Gastrocnemius medialis (tissue), 4 donors: ENCODE measurements around the gene LDLRAD4. TPM values are rescaled to one million over a fixed set of nuclear protein-coding genes. Genes with fewer than 3 reads are reported as not detected.
A peak's percentile ranks its signal among the peaks of the same experiment; 100 is the strongest.

Experiments
- ATAC-seq, 2 donors: fragments of 150-250 bp; one replicate each; pipeline ENCODE4 v1.9.1; 2016
- DNase-seq, 2 donors: peaks; one replicate each; pipeline ENCODE4 v3.0.0-alpha.2; 2019
- H3K27ac ChIP-seq, 4 donors: fragments of 200-600 bp; sonication (generic); 1 replicate in 1 of 4; 2 replicates in 3 of 4; pipeline ENCODE4 v1.5.1; 2016 to 2018; ENCODE audit warnings: mild to moderate bottlenecking in 2 of 4, moderate library complexity in 1 of 4
- H3K27me3 ChIP-seq, 3 donors: fragments of 200-600 bp; sonication (generic) in 2 of 3; 1 replicate in 1 of 3; 2 replicates in 2 of 3; pipeline versions ENCODE4 v1.5.1 to v1.6.0; 2016 to 2019; ENCODE audit warnings: mild to moderate bottlenecking in 1 of 3, moderate library complexity in 1 of 3
- H3K36me3 ChIP-seq, 2 donors: fragments of 200-600 bp; sonication (generic) in 1 of 2; one replicate each; pipeline ENCODE4 v1.5.1; 2017 to 2018
- H3K4me1 ChIP-seq, 2 donors: fragments of 200-600 bp; sonication (generic) in 1 of 2; one replicate each; pipeline ENCODE4 v1.5.1; 2016 to 2017; ENCODE audit warnings: mild to moderate bottlenecking in 2 of 2
- H3K4me3 ChIP-seq, 4 donors: fragments of 200-600 bp; sonication (generic) in 3 of 4; 1 replicate in 1 of 4; 2 replicates in 3 of 4; pipeline ENCODE4 v1.5.1; 2016 to 2019; ENCODE audit warnings: mild to moderate bottlenecking in 2 of 4
- H3K9me3 ChIP-seq, 3 donors: fragments of 200-600 bp; sonication (generic) in 2 of 3; 1 replicate in 1 of 3; 2 replicates in 2 of 3; pipeline ENCODE4 v1.5.1; 2016 to 2019
- CTCF ChIP-seq, 5 experiments: fragments of 450-650 bp in 3 of 5; fragments of 200-600 bp in 2 of 5; sonication (generic) in 2 of 5; IDR thresholded peaks in 4 of 5; conservative IDR thresholded peaks in 1 of 5; 1 replicate in 4 of 5; 2 replicates in 1 of 5; pipeline ENCODE4 v1.5.1; 2016 to 2019; ENCODE audit warnings: antibody characterized with exemption in 5 of 5, mild to moderate bottlenecking in 3 of 5, moderate library complexity in 3 of 5
- POLR2A ChIP-seq, 2 donors: fragments of 450-650 bp; IDR thresholded peaks; one replicate each; pipeline ENCODE4 v1.6.1; 2017; ENCODE audit warnings: antibody characterized with exemption in 2 of 2, mild to moderate bottlenecking in 2 of 2, moderate library complexity in 2 of 2
- in situ Hi-C, 4 donors: fragments of 200-750 bp; cut with MboI; loops; one replicate each; pipeline versions ENCODE4 v1.15.0 to v1.8.0; 2017; ENCODE audit warnings: low sequenced_read_pairs in 4 of 4
- intact Hi-C: fragments of 100-400 bp; cut with DNase I; formaldehyde crosslinking; loops from one replicate; pipeline ENCODE4 v1.15.1; 2023; ENCODE audit warnings: low total_unique reads
- total RNA-seq, 4 donors: library from RNA; depleted of rRNA; stranded (reverse); fragments of >200 nt; gene quantifications; one replicate each; pipeline versions ENCODE4 v1.1.0 to v1.2.3, GENCODE V29; 2016

Gene LDLRAD4
- total RNA-seq, 4 donors from 2014 or later = 3.9 to 11.1 (median 6.5) TPM

- Histone ChIP-seq H3K27me3 (no peaks in the 10 kb centered on the region), H3K27ac (peak overlapping the region in 1 of 4 donors; percentile 64), H3K36me3 (no peaks in the 10 kb centered on the region), H3K4me1 (peaks cover 26 to 48% of the 10 kb centered on the region in 2 donors), H3K4me3 (no peak overlapping the region), H3K9me3 (no peaks in the 10 kb centered on the region)
- intact Hi-C loops = loop anchor here (10.0 kb wide), 1 partner anchor 199 kb away; the partner anchor contains the start of gene LDLRAD4
- TF ChIP-seq CTCF (IDR thresholded peaks at IDR 0.05 in 4 of 5, conservative IDR thresholded peaks at IDR 0.05 in 1 of 5) = no peak
- no peak for TF ChIP-seq POLR2A (IDR thresholded peaks at IDR 0.05)
- ATAC-seq (no peak), DNase-seq (no peak)
- in situ Hi-C loops = no loop called here
Observed at GRCh38 chr18:13414102-13414501, 195.5 kb downstream of the LDLRAD4 start.

- H3K27ac ChIP-seq = peak overlapping the region in 1 of 4 donors; percentile 57
- H3K9me3 ChIP-seq = no peaks in the 10 kb centered on the region
- intact Hi-C loops (loop anchor here (10.0 kb wide), 1 partner anchor 200 kb away; the partner anchor contains the start of gene LDLRAD4), in situ Hi-C loops (no loop called here)
- DNase-seq = no peak
- H3K4me1 ChIP-seq = peaks cover 26 to 48% of the 10 kb centered on the region in 2 donors
- no peaks in the 10 kb centered on the region for H3K27me3 ChIP-seq
- no peaks in the 10 kb centered on the region for H3K36me3 ChIP-seq
- no peak for ATAC-seq
- H3K4me3 ChIP-seq = no peak overlapping the region
- TF ChIP-seq CTCF (IDR thresholded peaks at IDR 0.05 in 4 of 5, conservative IDR thresholded peaks at IDR 0.05 in 1 of 5) = no peak
- TF ChIP-seq POLR2A (IDR thresholded peaks at IDR 0.05) = no peak
Observed at GRCh38 chr18:13414521-13414920, 196.0 kb downstream of the LDLRAD4 start.

GRCh38 chr18:13415736-13416135 is 197.2 kb downstream of the LDLRAD4 start:
- in situ Hi-C loops (no loop called here), intact Hi-C loops (loop anchor here (10.0 kb wide), 1 partner anchor 201 kb away; the partner anchor contains the start of gene LDLRAD4)
- peak overlapping the region in 3 of 4 donors; percentile 57 to 71 (median 61) for H3K27ac ChIP-seq

GRCh38 chr18:13416208-13416607 is 197.6 kb downstream of the LDLRAD4 start:
- in situ Hi-C loops (no loop called here), intact Hi-C loops (loop anchor here (10.0 kb wide), 1 partner anchor 201 kb away; the partner anchor contains the start of gene LDLRAD4)
- ATAC-seq (peak in 1 of 2 donors; percentile 49), DNase-seq (no peak)
- TF ChIP-seq POLR2A (IDR thresholded peaks at IDR 0.05) = no peak
- TF ChIP-seq CTCF (IDR thresholded peaks at IDR 0.05 in 4 of 5, conservative IDR thresholded peaks at IDR 0.05 in 1 of 5) = no peak
- Histone ChIP-seq H3K9me3 (no peaks in the 10 kb centered on the region), H3K4me1 (peaks cover 26 to 48% of the 10 kb centered on the region in 2 donors), H3K36me3 (no peaks in the 10 kb centered on the region), H3K27me3 (no peaks in the 10 kb centered on the region), H3K27ac (peak overlapping the region; percentile 0 to 71 (median 59)), H3K4me3 (no peak overlapping the region)

More at GRCh38 chr18:13415736-13416135, 197.2 kb downstream of the LDLRAD4 start:
- ATAC-seq (no peak), DNase-seq (no peak)
- no peaks in the 10 kb centered on the region for H3K9me3 ChIP-seq
- no peaks in the 10 kb centered on the region for H3K36me3 ChIP-seq
- H3K27me3 ChIP-seq = no peaks in the 10 kb centered on the region
- H3K4me3 ChIP-seq = no peak overlapping the region
- H3K4me1 ChIP-seq = peaks cover 26 to 48% of the 10 kb centered on the region in 2 donors
- TF ChIP-seq POLR2A (IDR thresholded peaks at IDR 0.05) (no peak), CTCF (IDR thresholded peaks at IDR 0.05 in 4 of 5, conservative IDR thresholded peaks at IDR 0.05 in 1 of 5) (no peak)
